Esophagus muscularis mucosa (tissue), 3 donors: ENCODE measurements around the gene SMIM29.

Experiments
- POLR2A ChIP-seq: fragments of 450-650 bp; IDR thresholded peaks from one replicate; pipeline ENCODE4 v1.6.1; 2017; ENCODE audit warnings: antibody characterized with exemption, moderate library complexity, mild to moderate bottlenecking, low read depth
- POLR2AphosphoS5 ChIP-seq, 2 donors: sonication (generic); formaldehyde crosslinking; IDR thresholded peaks; one replicate each; pipeline ENCODE4 v1.6.1; 2017; ENCODE audit warnings: antibody characterized with exemption in 2 of 2
- TF ChIP-seq, protein P1 (sequence below), 3 experiments: fragments of 200-600 bp in 2 of 3; fragments of 450-650 bp in 1 of 3; sonication (generic) in 2 of 3; IDR thresholded peaks; one replicate each; pipeline ENCODE4 v1.5.1; 2017 to 2019; ENCODE audit warnings: antibody characterized with exemption in 3 of 3, mild to moderate bottlenecking in 2 of 3, moderate library complexity in 1 of 3

DNA sequence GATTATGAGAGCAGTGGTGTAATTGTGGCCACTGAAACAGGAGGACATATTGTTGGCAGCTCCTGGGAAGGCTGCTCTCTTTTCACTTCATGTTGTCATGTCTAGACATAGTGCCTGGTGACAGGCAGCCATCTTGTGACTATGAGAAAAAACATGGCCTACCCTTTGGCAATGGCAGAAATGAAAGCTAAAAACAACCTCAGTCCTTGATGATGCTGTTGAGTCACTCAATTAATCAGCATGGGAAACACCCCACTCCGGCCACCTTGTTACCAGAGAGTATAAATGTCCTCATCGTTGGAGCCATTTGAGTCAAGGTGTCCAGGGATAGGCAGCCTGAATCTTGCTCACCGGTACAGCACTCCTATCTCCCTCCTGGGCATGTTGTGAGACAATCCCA is 43.3 kb downstream of the SMIM29 start:
- TF ChIP-seq POLR2A (no peak), POLR2AphosphoS5 (IDR thresholded peaks at IDR 0.05) (no peak)
- TF ChIP-seq, protein P1, sequence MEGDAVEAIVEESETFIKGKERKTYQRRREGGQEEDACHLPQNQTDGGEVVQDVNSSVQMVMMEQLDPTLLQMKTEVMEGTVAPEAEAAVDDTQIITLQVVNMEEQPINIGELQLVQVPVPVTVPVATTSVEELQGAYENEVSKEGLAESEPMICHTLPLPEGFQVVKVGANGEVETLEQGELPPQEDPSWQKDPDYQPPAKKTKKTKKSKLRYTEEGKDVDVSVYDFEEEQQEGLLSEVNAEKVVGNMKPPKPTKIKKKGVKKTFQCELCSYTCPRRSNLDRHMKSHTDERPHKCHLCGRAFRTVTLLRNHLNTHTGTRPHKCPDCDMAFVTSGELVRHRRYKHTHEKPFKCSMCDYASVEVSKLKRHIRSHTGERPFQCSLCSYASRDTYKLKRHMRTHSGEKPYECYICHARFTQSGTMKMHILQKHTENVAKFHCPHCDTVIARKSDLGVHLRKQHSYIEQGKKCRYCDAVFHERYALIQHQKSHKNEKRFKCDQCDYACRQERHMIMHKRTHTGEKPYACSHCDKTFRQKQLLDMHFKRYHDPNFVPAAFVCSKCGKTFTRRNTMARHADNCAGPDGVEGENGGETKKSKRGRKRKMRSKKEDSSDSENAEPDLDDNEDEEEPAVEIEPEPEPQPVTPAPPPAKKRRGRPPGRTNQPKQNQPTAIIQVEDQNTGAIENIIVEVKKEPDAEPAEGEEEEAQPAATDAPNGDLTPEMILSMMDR (IDR thresholded peaks at IDR 0.05): no peak
